GM18951 (cell line): ENCODE results near the gene PRKAR2A.
"Not testable (repeated sequence)": the region's sequence is repeated elsewhere in the genome, so short reads cannot be mapped to it uniquely, and the experiment has no call there.

Source experiments
- POLR2A ChIP-seq: IDR thresholded peaks from 4 replicates; pipeline ENCODE4 v1.6.1; 2011; ENCODE audit warnings: mild to moderate bottlenecking; ENCODE audit not compliant: insufficient read length, insufficient read depth; ENCODE audit errors: extremely low read depth
- in situ Hi-C: fragments of 300-500 bp; cut with MboI; formaldehyde crosslinking; loops from one replicate; pipeline ENCODE4 v1.12.0; 2022; ENCODE audit warnings: low sequenced_read_pairs, mixed read lengths, inconsistent platforms; ENCODE audit not compliant: unreplicated experiment

The PRKAR2A gene

GRCh38 chr3:48743773-48744172 lies 103.9 kb downstream of the PRKAR2A start:
- in situ Hi-C loops, result no loop called here
- TF ChIP-seq POLR2A, result no peak

GRCh38 chr3:48741226-48741625 lies 106.4 kb downstream of the PRKAR2A start:
- in situ Hi-C loops, result not testable (repeated sequence)

DNA sequence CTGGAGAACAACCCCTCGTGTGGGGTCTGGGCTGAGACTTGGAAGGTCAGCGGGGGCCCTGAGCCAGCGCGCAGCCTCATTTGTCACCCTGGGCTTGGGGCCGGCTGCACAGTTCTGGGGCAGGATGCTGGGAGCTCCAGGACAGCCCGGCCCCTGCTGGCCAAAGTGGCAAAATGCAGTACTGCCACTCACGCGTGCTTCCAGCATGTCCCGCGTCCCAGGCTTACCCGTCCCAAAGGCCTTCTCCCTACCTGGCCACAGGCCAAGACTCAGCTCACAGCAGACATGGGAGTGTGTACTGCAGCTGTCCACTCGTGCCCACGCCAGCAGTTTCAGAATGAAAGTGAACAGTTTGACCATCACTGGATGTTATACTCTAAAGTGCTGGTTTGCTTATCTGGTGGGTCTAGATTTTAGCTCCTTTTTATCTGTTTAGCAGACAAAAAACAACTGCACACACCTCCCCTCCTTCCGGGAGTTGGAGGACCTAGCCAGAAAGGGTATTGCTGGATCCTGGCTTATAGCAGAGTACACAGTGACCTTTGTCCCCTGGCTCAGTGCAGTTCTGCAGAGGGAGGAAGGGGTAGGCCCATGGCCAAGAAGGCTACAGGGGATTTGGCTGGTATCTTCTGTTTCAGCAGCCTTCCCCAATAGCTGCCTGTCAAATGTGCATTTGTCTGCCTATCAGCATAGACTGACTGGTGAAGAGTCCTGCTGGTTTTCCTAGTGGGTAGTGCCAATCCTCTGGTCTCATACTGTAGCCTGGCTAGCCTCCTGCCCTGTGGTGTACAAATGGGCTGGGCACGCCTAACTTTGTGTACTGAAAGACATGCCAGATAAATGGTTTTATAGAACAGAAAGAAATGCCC lies 107.5 kb downstream of the PRKAR2A start:
- in situ Hi-C loops, result no loop called here
- TF ChIP-seq POLR2A, result no peak

- no peak for TF ChIP-seq POLR2A
- in situ Hi-C loops, result no loop called here
These were observed 108.1 kb downstream of the PRKAR2A start for GRCh38 chr3:48739617-48739954.

GRCh38 chr3:48738926-48739616 lies 108.6 kb downstream of the PRKAR2A start:
- in situ Hi-C loops, result no loop called here
- no peak for TF ChIP-seq POLR2A

- in situ Hi-C loops, result no loop called here
- TF ChIP-seq POLR2A, result no peak
These were observed 109.5 kb downstream of the PRKAR2A start for GRCh38 chr3:48738144-48738536.

DNA sequence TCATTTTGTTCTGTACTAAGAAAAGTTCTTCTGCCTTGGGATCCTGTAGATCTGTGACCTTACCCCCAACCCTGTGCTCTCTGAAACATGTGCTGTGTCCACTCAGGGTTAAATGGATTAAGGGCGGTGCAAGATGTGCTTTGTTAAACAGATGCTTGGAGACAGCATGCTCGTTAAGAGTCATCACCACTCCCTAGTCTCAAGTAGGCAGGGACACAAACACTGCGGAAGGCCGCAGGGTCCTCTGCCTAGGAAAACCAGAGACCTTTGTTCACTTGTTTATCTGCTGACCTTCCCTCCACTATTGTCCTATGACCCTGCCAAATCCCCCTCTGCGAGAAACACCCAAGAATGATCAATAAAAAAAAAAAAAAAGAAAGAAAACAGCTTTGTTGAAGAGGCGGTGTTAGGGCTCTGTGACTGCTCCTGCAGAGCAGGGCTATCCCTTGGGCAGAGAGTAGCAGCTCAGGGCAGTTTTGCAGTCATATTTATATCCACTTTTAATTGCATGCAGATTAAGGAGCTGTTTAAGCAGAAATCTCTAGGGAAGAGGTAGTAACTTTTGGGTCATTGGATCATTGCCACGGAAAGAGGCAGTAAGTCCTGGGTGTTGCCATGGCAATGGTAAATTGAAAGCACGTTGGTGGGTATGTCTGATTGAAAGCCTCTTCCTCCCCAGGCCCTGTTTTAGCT lies 112.5 kb downstream of the PRKAR2A start:
- in situ Hi-C loops, result not testable (repeated sequence)

GRCh38 chr3:48734541-48734940 lies 113.1 kb downstream of the PRKAR2A start:
- in situ Hi-C loops, result not testable (repeated sequence)

DNA sequence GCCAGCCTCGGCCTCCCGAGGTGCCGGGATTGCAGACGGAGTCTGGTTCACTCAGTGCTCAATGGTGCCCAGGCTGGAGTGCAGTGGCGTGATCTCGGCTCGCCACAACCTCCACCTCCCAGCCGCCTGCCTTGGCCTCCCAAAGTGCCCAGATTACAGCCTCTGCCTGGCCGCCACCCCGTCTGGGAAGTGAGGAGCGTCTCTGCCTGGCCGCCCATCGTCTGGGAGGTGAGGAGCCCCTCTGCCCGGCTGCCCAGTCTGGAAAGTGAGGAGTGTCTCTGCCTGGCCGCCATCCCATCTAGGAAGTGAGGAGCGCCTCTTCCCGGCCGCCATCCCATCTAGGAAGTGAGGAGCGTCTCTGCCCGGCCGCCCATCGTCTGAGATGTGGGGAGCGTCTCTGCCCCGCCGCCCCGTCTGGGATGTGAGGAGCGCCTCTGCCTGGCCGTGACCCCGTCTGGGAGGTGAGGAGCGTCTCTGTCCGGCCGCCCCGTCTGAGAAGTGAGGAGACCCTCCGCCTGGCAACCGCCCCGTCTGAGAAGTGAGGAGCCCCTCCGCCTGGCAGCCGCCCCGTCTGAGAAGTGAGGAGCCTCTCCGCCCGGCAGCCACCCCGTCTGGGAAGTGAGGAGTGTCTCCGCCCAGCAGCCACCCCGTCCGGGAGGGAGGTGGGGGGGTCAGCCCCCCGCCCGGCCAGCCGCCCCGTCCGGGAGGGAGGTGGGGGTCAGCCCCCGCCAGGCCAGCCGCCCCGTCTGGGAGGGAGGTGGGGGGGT lies 113.7 kb downstream of the PRKAR2A start:
- in situ Hi-C loops, result not testable (repeated sequence)

DNA sequence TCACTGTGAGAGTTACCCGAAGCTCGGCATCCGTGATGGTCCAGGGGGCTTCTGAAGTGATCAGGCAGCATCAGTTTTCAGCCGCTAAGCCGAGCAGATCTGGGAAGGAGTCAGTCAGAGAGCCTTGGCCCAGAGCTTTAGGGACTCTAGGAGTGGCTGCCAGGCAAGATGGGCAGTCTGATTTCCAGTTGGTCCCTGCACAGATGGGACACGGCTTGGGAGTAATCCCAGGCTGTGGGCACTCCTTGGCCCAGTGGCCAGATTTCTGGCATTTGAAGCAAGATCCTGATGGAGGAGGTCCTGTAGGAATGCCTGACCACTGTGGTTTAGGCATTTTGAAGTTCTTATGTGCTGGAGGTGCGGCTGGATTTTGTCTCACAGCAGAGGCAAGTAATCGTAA lies 120.2 kb downstream of the PRKAR2A start:
- no peak for TF ChIP-seq POLR2A
- in situ Hi-C loops, result no loop called here

GRCh38 chr3:48725185-48725855 lies 122.4 kb downstream of the PRKAR2A start:
- in situ Hi-C loops, result not testable (repeated sequence)

DNA sequence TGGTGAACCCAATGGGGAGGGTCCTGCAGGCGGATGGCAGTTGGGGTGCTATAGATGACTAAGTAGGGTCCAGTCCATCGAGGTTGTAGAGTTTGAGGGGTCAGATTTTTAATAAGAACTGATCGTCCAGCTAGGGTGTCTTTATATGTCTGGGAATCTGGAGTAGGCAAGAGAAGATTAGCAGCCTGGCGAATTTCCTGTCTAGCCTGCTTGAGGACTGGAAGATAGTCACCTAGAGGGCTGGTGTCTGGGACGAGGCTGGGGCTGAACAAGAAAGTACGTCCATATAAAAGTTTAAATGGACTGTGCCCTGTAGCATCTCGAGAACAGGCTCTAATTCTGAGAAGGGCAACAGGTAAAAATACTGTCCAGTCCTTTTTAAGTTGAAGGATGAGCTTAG lies 123.9 kb downstream of the PRKAR2A start:
- in situ Hi-C loops, result no loop called here
- no peak for TF ChIP-seq POLR2A

DNA sequence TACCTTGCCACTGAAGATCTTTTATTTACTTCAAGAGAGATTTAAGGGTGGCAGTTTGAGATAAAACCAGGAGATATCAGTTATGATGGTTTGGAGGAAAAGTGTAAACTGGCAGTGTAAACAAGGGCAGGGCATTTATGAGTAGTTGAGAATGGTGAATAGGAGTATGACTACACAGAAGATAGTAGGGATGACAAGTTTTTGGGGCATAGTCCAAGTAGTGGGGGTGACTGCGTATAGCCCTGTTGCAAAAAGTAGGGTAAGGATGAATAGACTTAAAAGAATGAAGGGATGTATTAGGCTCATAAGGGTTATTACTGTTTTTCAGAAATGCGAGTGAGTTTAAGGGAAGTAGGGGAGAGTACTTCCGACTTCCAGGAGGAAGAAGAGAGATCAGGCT lies 124.4 kb downstream of the PRKAR2A start:
- in situ Hi-C loops, result not testable (repeated sequence)
